Hematopoietic multipotent progenitor cell treated with erythropoietin and hydrocortisone succinate and interleukin-3 and kit ligand, for 6 days (in vitro differentiated cells): Measurements from ENCODE around the gene CLEC16A.

ENCODE experiments used
- DNase-seq: peaks from one replicate; pipeline ENCODE4 v3.0.0-alpha.2; 2015

CLEC16A gene

DNA sequence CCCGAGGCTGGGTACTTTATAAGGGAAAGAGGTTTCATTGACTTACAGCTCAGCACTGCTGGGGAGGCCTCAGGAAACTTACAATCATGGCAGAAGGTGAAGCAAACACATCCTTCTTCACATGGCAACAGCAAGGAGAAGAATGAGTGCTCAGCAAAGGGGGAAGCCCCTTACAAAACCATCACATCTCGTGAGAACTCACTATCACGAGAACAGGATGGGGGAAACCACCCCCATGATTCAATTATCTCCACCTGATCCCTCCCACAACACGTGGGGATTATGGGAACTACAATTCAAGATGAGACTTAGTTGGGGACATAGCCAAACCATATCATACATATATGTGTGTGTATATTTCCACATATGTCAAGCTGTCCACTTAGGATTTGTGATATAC, 22.2 kb downstream of the CLEC16A start:
- DNase-seq, result peak; percentile 25

GRCh38 chr16:10967986-10968385, 23.6 kb downstream of the CLEC16A start:
- peak; percentile 22 for DNase-seq

DNA sequence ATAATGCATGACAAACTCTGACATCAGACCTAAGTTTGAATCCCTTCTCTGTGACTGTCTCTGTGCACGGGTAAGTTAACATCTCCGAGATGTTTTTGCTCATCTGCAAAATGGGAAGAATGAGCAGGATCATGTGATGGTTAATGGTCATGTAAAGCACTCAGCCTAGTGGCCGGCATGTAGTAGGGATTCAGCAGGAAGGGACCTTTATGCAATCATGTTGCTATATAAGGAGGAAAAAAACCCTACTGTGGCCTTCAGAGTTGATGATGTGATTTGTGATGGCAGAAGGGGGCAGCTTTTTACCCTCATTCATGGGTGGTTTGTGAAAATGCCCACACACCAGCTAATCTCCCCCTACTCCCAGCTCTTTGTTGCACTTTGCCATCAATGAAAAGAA, 24.1 kb downstream of the CLEC16A start:
- DNase-seq, result no peak

DNA sequence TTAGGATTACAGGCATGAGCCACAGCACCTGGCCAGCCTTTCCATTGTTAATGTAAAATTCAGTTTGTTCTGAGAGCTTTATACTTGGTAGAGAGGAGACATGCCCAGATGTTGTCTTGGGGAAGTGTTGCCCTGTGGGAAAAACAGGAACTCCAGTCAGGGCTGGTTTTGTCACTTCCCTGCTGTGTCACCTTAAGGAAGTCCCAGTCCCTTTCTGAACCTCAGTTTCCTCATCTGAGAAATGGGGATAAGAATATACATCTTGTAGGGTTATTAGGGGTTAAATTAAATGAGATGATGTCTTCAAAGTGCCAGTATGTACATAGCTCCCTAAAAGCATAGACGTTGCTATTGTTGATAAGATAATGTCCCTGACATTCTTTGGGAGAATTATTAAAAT, 25.3 kb downstream of the CLEC16A start:
- DNase-seq, result no peak

- DNase-seq, result no peak
These were observed 25.7 kb downstream of the CLEC16A start for GRCh38 chr16:10970065-10970464.

DNA sequence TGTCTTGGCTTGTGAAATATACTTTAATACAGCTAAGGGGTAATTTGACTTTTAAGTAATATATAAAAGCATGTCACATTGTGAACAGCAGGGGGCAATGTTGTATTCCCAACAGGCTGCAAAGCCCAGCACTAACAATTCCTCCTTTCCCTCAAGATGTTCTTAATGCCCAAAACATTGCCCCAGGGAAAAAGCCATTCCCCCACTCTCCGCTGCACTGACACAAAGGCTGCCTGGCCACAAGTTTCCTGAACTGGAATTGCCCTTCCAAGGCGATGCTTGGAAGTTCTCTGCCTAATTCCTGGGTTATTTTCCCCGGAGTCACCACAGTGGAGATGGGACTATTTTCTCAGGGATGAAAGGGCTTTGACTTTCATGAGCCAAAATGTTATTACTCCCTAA, 27.2 kb downstream of the CLEC16A start:
- peak; percentile 86 for DNase-seq

DNA sequence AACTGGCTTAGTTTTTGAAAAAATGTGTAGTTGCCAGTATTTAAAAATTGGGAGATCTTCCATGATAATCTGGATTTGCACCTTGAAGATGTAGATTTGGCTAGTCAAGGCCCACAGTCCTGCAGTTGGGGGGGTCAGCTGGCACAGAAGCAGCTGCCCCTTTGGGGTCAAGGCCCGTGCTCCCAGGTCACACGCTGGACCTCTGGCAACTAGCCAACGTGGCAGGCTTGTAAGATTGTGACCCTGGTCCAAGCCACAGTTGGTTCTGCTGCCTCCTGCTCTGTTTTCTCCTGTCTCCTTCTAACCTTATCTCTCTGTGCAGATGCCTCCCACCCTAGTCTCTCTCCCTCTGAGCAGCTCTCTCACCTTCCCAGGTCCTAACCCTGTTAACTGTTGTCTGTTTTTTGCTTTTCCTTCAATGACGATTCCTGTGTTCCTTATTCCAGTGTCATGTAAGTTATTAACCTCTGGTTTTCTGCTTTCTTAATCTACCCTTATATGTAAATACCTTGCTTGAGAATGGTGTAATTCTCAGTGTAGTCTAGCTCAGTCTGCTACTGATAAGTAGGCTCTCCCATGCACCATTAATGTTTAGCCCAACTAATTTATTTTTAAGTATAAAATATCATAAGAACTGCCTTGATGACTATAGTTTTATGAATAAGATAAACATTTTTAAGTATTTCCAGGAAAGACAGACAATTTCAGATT, 27.9 kb downstream of the CLEC16A start:
- DNase-seq, result peak; percentile 93

DNA sequence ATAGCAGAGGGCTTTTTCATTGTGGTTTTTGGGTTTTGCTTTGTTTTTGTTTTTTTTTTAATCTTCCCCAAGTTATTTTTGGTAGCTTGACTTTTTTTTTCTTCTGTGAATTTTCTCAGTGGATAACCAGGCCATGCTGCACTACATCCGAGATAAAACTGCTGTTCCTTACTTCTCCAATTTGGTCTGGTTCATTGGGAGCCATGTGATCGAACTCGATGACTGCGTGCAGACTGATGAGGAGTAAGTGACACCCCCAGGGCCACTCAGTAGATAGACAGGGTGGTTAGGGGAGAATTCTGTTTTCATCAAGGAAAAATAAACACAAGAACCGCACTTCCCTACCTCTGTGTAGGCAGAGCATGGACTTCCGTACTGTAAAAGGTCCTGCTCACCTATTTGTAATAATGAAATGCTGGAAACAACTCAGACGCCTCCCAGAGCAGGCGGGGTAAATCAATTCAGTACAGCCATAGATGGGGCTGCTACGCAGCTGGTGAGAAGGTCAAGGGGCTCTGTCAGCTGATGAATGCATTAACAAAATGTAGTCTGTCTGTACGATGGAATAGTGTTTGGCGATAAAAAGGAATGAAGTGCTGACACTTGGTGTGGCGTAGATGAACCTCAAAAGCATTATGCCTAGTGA, 28.6 kb downstream of the CLEC16A start:
- peak; percentile 60 for DNase-seq

DNA sequence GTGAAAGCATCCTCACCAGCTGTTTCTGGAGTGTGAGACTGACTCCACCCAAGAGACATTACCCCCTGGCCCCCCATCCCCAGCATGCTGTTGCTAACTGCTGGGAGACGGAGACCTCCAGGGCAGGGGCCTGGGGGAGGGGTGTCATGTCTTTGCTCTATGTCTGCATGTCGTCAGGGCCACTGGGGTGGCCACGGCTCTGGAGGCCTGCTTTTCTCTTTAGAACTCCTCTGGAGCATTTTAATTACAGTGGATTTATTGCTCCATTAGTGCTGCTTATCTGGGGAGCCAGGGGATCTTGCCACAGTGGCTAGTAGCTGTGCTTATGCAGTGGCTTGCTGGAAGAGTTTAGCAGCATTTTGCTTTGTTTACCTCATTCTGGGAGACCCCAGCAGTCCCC, 32.3 kb downstream of the CLEC16A start:
- no peak for DNase-seq

GRCh38 chr16:10978124-10978523, 33.8 kb downstream of the CLEC16A start:
- no peak for DNase-seq

DNA sequence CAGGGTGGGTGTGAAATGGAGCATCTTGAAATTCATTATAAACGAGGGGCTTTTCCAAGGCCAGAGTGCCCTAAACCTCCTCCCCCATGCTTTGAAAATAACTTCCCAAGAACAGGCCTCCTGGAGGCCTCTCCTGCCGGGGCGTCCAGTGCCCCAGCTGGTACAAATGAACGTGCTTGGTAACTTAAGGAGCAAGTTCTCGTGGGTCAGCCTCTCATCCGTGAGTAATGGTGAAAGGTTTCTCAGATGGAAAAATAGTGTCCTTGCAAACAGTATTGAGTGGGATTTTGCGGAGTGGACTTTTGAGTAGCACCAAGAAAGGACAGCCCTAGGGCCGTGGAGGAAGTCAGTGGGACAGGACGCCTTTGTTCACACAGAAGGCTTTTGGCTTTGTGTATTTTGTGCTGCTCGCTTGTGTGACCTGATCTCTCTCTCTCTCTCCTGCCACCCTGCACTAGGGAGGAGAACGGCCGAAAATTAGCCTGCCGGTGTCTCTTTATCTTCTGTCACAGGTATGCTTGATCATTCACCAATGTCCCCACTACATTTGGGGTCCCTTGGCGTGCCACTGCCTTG, 34.6 kb downstream of the CLEC16A start:
- DNase-seq, result no peak

DNA sequence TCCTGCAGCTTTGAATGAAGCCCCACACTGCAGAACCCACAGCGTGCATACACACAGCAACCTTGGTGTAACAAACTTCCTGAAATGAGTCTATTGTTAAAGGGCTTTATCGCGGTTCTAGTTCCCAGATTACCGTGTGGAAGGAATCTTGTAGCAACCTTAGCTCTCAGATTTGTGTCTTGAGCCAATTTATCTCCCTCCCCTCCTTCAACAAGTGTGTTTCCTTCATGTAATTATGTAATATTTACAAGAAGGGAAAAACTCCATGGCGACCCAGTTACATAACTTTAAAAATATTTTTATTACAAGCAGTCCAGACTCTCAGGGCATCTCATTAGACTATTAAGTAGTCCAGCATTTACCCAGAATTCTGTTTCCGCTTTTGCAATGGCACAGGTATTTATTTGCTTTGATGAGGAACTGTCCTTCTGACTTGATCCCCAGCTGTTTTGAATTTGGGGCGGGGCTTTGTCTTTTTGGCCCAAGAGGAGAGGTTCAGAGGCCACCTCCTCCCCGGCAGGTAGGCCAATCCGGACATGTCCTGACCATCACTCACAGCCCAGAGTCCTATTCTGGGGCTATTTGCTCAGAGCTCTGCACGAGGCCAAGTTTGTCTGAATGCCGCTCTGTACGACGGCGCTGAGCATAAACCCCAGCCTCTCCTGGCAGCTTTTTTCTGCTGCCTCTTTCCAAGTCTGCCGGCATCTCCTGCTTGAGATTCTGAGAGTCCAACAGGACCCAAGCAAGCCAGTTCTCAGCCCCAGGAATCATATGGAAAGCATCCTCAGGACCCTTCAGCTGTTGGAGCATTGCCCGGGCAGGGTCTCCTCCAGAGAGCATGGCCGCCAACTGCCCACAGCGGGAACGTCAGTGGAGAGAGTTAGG, 35.6 kb downstream of the CLEC16A start:
- DNase-seq, result no peak

GRCh38 chr16:10980813-10981212, 36.4 kb downstream of the CLEC16A start:
- DNase-seq, result no peak

DNA sequence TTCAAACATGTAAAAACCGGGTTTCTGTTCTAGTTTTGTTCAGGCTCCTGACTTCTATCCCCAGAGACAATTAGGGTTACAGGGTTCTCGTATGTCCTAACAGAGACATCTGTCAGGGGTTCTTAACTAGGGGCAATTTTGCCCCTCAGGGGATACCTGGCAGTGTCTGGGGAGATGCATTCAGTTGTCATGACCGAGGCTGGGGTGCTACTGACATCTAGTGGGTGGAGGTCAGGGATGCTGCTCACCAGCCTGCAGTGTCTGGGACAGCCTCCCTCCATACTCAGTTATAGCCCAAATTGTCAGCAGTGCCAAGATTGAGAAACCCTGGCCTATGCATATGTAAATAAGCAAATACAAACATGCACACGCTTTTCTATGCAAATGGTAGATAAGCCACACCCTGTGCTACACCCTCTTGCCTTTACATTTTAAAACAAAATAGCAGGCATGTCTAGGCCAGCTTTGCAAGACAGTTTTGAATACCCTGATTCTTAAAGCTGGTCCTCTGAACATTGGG, 37.4 kb downstream of the CLEC16A start:
- peak; percentile 72 for DNase-seq

- no peak for DNase-seq
These were observed 38.2 kb downstream of the CLEC16A start for GRCh38 chr16:10982465-10983150.

DNA sequence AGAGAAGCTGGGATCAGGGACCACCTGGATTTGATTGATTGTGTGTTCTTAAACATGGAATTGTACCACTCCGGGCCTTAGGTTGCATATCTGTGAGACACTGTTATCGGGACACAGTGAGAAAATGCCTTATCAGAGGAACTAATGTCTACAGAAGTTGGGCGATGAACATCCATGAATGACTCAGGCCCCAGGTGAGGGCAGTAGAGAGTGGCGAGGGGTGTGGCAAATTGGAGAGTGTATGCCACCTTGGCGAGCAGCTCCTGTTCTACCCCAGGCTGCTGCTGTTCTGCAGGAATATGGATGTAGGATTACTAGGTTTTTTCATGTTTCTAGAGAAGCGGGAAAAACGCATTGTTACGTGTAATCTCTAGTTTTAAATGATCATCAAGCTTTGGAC, 38.8 kb downstream of the CLEC16A start:
- no peak for DNase-seq

- DNase-seq, result no peak
These were observed 40.1 kb downstream of the CLEC16A start for GRCh38 chr16:10984509-10984908.

DNA sequence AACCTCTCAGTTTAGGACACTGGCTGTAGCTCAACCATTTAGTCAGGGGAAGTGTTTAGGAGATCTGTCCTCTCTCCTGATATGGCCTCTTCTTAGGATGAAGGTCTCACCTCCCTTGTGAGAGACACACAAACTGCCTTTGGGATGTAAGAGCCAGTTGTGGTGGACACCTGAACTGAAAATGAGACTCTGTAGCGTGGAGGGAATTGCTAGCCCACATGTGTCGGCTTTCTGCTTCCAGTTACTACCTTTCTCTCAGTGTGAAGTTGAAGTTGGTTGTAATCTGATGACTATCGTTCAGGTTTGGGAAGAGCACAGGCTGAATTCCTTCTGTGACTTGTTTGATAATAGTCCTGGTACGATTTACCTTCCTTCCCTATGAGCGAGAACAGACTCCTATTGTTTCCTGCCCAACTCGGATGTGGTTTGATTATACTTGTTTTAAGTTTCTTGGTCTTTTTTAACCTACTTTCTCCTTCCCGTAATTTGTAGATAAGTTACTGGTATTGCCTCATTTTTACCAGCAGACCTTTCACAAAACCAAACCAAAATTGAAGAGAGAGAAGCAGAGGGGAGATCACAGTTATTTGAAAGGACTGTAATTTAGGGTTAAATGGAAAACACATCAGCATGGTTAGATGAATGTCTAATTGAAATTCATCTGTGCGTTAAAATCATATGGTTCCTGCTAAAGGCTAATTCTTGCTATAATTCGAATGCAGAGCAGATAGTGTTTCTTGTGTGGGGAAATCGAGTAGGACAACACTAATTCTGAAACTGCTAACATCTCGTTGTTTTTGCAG, 43.2 kb downstream of the CLEC16A start:
- DNase-seq, result peak; percentile 28

DNA sequence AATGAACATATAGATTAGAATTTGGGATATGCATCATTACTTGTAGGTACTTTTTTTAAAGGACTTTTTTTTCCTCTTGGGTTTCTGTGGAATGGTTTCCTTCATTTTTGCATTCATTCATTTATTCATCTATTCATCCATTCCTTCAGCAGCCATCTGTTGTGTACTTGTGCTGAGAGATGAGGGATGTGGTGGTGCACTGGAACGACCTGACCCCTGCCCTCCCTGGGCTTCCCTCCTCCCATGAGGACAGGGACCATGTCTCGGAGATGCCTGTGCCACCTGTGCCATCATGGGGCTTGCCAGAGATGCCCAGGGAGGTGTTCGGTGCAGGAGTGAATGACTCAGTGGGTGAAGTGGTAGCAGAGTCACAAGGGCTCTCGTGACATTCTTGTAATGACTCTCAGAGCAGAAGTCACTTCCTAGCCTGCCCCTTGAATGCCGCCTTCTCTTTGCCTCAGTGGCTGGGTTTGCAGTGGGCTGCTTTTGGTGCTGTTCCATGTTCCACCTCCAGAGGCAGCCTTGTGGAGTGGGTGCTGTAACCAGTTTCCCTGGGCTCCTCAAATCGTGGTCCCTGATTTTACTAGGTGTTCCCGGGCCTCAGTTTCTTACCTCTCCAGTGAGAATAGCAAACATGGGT, 43.9 kb downstream of the CLEC16A start:
- peak; percentile 38 for DNase-seq

DNA sequence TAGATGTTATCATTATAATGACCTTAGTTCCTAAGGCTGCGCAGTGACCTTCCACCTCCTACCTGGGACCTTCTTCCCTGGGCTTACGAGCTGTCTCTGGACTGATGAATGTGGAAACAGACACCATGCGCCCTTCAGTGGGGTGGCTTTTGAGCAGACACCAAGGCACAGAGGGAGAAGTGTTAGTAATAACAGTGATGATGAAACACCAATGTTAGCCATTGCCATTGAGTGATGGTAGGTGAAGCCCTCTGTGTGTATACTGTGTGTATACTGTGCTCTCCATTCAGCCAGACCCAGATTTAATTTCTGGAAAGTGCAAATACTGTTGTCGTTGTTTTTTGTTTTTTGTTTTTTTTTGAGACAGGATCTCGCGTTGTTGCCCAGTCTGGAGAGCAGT, 44.5 kb downstream of the CLEC16A start:
- DNase-seq, result no peak

GRCh38 chr16:10989559-10989958, 45.2 kb downstream of the CLEC16A start:
- no peak for DNase-seq
